K562 (cell line): Measurements from ENCODE around the gene CALCB. TPM values are rescaled to one million over a fixed set of nuclear protein-coding genes. Genes with fewer than 3 reads are reported as not detected.
"Not testable (repeated sequence)": the region's sequence is repeated elsewhere in the genome, so short reads cannot be mapped to it uniquely, and the experiment has no call there.

ENCODE experiments used
- ATAC-seq: fragments of 200-7000 bp; cut with Tn5 transposase; 3 replicates; pipeline ENCODE4 v1.9.1; 2020; ENCODE audit warnings: moderate library complexity
- BruUV-seq: library from RNA; stranded (reverse); fragments of 400-500 nt; replicated peaks from 2 replicates; lab custom pipeline; 2021; lab: Mats Ljungman, UMichigan
- CTCF ChIA-PET: fragments of 300-600 bp; formaldehyde crosslinking; extraction: SDS; loops from one replicate; lab custom pipeline; 2021; ENCODE audit warnings: low intra/inter-chr PET ratio; lab: Yijun Ruan, JAX
- POLR2A ChIA-PET: fragments of 300-600, 350-650 bp; sonication (Branson Sonifier 250); formaldehyde crosslinking; extraction: SDS; loops from one replicate; lab custom pipeline; 2021; ENCODE audit warnings: antibody characterized with exemption, inconsistent platforms; lab: Yijun Ruan, JAX
- DNase-seq, 4 experiments: peaks; one replicate each; pipeline versions ENCODE4 v3.0.0 to v3.0.0-alpha.2; 2011 to 2018; ENCODE audit warnings: low spot score in 3 of 4, mixed read lengths in 3 of 4; ENCODE audit errors: extremely low read depth in 1 of 4
- FAIRE-seq: peaks from 2 replicates; lab custom pipeline; 2011; peaks lifted over from hg19 to GRCh38; lab: Jason Lieb, UNC
- H2AFZ ChIP-seq: 2 replicates; pipeline ENCODE4 v1.6.0; 2011; ENCODE audit warnings: low read depth, low read length, control low read depth, inconsistent platforms
- H3K27ac ChIP-seq: fragments of 200-600 bp; 3 replicates; pipeline ENCODE4 v1.8.0; 2011; ENCODE audit warnings: low read depth, mild to moderate bottlenecking, control low read depth, inconsistent platforms, low read length, moderate library complexity, mixed read lengths; ENCODE audit errors: extremely low read depth
- H3K27me3 ChIP-seq, 2 experiments: fragments of 300-600 bp in 1 of 2; 2 replicates in 1 of 2; 3 replicates in 1 of 2; pipeline versions ENCODE4 v1.6.0 to v1.8.0; 2011; ENCODE audit warnings: inconsistent platforms in 2 of 2, low read length in 2 of 2, mild to moderate bottlenecking in 1 of 2, mixed read lengths in 1 of 2, moderate library complexity in 1 of 2; ENCODE audit not compliant: control insufficient read depth in 2 of 2, insufficient read depth in 2 of 2
- H3K36me3 ChIP-seq: fragments of 300-600 bp; 3 replicates; pipeline ENCODE4 v1.8.0; 2011; ENCODE audit warnings: mild to moderate bottlenecking, low read length, inconsistent platforms; ENCODE audit not compliant: control insufficient read depth, insufficient read depth
- H3K4me1 ChIP-seq, 2 experiments: fragments of 200-600 bp in 1 of 2; replicated peaks in 1 of 2; 2 replicates in 1 of 2; 3 replicates in 1 of 2; pipeline versions ENCODE4 v1.5.1 to v1.8.0; 2011; ENCODE audit warnings: inconsistent platforms in 2 of 2, low read length in 2 of 2, mild to moderate bottlenecking in 1 of 2, mixed read lengths in 1 of 2, moderate library complexity in 1 of 2; ENCODE audit not compliant: control insufficient read depth in 2 of 2, insufficient read depth in 2 of 2
- H3K4me2 ChIP-seq: 2 replicates; pipeline ENCODE4 v1.6.1; 2011; ENCODE audit warnings: low read length, control low read depth, inconsistent platforms, mixed read lengths; ENCODE audit not compliant: insufficient read depth
- H3K4me3 ChIP-seq: fragments of 200-600 bp; sonication (generic), shearing (Covaris generic); 2 replicates; pipeline ENCODE4 v1.5.1; 2016; ENCODE audit warnings: control low read depth, inconsistent platforms
- H3K79me2 ChIP-seq: fragments of 200-600 bp; 3 replicates; pipeline ENCODE4 v1.8.0; 2011; ENCODE audit warnings: low read length, inconsistent platforms; ENCODE audit not compliant: control insufficient read depth, insufficient read depth
- H3K9ac ChIP-seq, 2 experiments: 2 replicates each; pipeline versions ENCODE4 v1.6.0 to v1.6.1; 2011; ENCODE audit warnings: low read depth in 2 of 2, low read length in 2 of 2, control low read depth in 1 of 2, inconsistent platforms in 1 of 2, mild to moderate bottlenecking in 1 of 2, mixed read lengths in 1 of 2; ENCODE audit not compliant: insufficient read depth in 1 of 2
- H3K9me1 ChIP-seq: one replicate; pipeline ENCODE4 v1.6.0; 2011; ENCODE audit warnings: inconsistent platforms, mild to moderate bottlenecking, low read length, moderate library complexity; ENCODE audit not compliant: control insufficient read depth, insufficient read depth
- H3K9me3 ChIP-seq: replicated peaks from 2 replicates; pipeline ENCODE4 v1.5.1; 2011; ENCODE audit warnings: low read depth, low read length, inconsistent platforms; ENCODE audit not compliant: control insufficient read depth, insufficient read depth
- H4K20me1 ChIP-seq: replicated peaks from 2 replicates; pipeline ENCODE4 v1.6.1; 2011; ENCODE audit warnings: low read length, inconsistent platforms, mixed read lengths; ENCODE audit not compliant: control insufficient read depth, insufficient read depth
- HMG20B ChIP-seq: fragments of 250-450 bp; sonication (Bioruptor Pico); IDR thresholded peaks from 2 replicates; pipeline ENCODE4 v1.5.0; 2021; ENCODE audit warnings: mild to moderate bottlenecking
- IRF2 ChIP-seq: sonication (generic); formaldehyde crosslinking; IDR thresholded peaks from 2 replicates; pipeline ENCODE4 v1.8.1; 2022; ENCODE audit warnings: mild to moderate bottlenecking, missing genetic modification reagents
- NCOR1 ChIP-seq: fragments of 450-650 bp; IDR thresholded peaks from 2 replicates; pipeline ENCODE4 v1.6.1; 2016; ENCODE audit warnings: mild to moderate bottlenecking, moderate library complexity
- WGBS: fragments of 100-300 bp; shearing (Covaris generic); methylation state at CpG from one replicate; pipeline ENCODE4 v1.1.6; 2016; ENCODE audit warnings: low coverage, mixed read lengths; ENCODE audit not compliant: insufficient coverage; ENCODE audit errors: missing lambda C conversion rate; 5-methylcytosine and 5-hydroxymethylcytosine counted together
- in situ Hi-C: fragments of 300-500 bp; cut with MboI; formaldehyde crosslinking; loops from 4 replicates; pipeline ENCODE4 v1.15.0; 2018; ENCODE audit warnings: inconsistent platforms, mixed read lengths
- intact Hi-C: fragments of 100-400 bp; cut with micrococcal nuclease; formaldehyde crosslinking; loops from 2 replicates; pipeline ENCODE4 v1.14.2; 2022
- polyA plus RNA-seq, 8 experiments: library from polyadenylated mRNA; depleted of rRNA in 4 of 8; stranded (reverse) in 5 of 8; unstranded in 3 of 8; fragments of >200 nt; fragmentation: Nextera tagmentation in 2 of 8; fragmentation: Illumina TruSeq in 1 of 8; extraction: Ambion mirVana in 2 of 8; extraction: Trizol in 1 of 8; gene quantifications; 2 replicates each; pipeline versions ENCODE4 v1.2.1 to v1.2.3, GENCODE V29; 2011 to 2014; ENCODE audit warnings: inconsistent platforms in 1 of 8, missing spikeins in 1 of 8
- total RNA-seq, 7 experiments: library from RNA; depleted of rRNA in 6 of 7; stranded (reverse); fragments of >200 nt in 6 of 7; fragmentation: Illumina TruSeq in 2 of 7; extraction: Trizol in 2 of 7; gene quantifications; 2 replicates each; pipeline versions ENCODE4 v1.2.1 to v1.2.3, GENCODE V29; 2011 to 2021; ENCODE audit warnings: low replicate concordance in 1 of 7

CALCB gene
- total and polyA plus RNA-seq, 9 of the 15 experiments (the other 6 are each of a cell fraction or from before 2014, with no cell fraction given), result not detected

DNA sequence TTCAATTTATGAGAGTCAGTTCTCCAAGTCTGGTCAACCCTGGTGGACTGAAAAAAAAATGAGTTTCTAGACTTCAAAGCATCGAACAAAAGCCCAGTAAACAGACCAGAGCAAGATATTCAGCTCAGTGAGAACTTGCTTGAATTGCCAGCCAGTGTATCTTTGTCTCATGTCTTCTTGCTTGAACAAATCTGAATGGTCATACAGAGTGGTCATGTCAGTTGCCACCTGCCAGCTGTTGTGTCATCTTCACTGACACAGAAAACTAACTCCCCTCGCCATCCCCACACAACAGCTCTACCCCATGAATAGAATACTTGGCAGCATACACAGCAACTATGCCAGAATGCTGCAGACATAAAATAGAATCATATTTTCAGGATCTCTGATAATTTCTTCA, 27.5 kb upstream of the CALCB start:
- no peaks in the 10 kb centered on the region for H3K36me3 ChIP-seq
- no peaks in the 10 kb centered on the region for H4K20me1 ChIP-seq
- H3K9ac ChIP-seq, result no peak overlapping the region
- intact Hi-C loops, result no loop called here
- no TSS peak for BruUV-seq
- no peaks in the 10 kb centered on the region for H3K4me1 ChIP-seq
- no peaks in the 10 kb centered on the region for H3K9me3 ChIP-seq
- no peaks in the 10 kb centered on the region for H3K9me1 ChIP-seq
- H3K79me2 ChIP-seq, result no peaks in the 10 kb centered on the region
- no peak for FAIRE-seq
- H3K27me3 ChIP-seq, result no peaks in the 10 kb centered on the region; a peak in 1 of 5 replicates
- no peak overlapping the region for H2AFZ ChIP-seq
- ChIA-PET CTCF (no interaction called here), POLR2A (no interaction called here)
- DNase-seq, result no peak
- WGBS, result 0% methylated on average over 2 of the region's 2 CpGs
- no peak overlapping the region for H3K27ac ChIP-seq
- H3K4me3 ChIP-seq, result no peak overlapping the region
- H3K4me2 ChIP-seq, result no peak overlapping the region
- in situ Hi-C loops, result no loop called here
- no peak for TF ChIP-seq HMG20B (CRISPR knock-in tag)
- TF ChIP-seq IRF2 (CRISPR knock-in tag), result no peak
- TF ChIP-seq NCOR1, result no peak
- ATAC-seq, result no peak

DNA sequence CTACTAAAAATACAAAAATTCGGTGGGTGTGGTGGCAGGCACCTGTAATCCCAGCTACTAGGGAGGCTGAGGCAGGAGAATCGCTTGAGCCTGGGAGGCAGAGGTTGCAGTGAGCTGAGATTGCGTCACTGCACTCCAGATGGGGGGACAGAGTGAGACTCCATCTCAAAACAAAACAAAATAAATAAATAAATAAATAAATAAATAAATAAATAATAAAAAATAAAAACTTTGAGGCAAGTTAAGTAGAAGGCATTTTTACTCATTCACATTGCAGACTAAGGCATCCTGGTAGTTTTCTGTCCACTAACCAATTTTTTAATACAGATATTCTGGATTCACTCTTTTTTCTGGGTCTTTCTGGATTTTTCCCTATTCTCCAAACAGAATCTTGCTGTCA, 26.7 kb upstream of the CALCB start:
- H3K9ac ChIP-seq, DNase-seq, H3K9me3 ChIP-seq, in situ Hi-C loops, H3K4me1 ChIP-seq, H3K4me2 ChIP-seq, CTCF ChIA-PET, H3K36me3 ChIP-seq, H3K27me3 ChIP-seq, BruUV-seq, H4K20me1 ChIP-seq, ATAC-seq, H2AFZ ChIP-seq, intact Hi-C loops, H3K4me3 ChIP-seq, H3K9me1 ChIP-seq, H3K27ac ChIP-seq, H3K79me2 ChIP-seq, FAIRE-seq: not testable (repeated sequence)
- 0% methylated on average over 3 of the region's 3 CpGs for WGBS
- POLR2A ChIA-PET, result interaction anchor here (0.7 kb wide), 1 partner anchor 792 kb away, joined by 3 read pairs; no protein-coding TSS in a partner anchor
